Activated CD8-positive, alpha-beta memory T cell treated with anti-CD3 and anti-CD28 coated beads, Interleukin-2, amount 50 U/mL, for 24 hours (primary cell): ENCODE measurements around the gene KDM4C.
"Not testable (repeated sequence)": the region's sequence is repeated elsewhere in the genome, so short reads cannot be mapped to it uniquely, and the experiment has no call there.

Experiments
- DNase-seq: peaks from one replicate; pipeline ENCODE4 v3.0.0-alpha.2; 2020; ENCODE audit errors: extremely low read depth

Gene KDM4C

GRCh38 chr9:6975198-6975597 lies 217.4 kb downstream of the KDM4C start:
- no peak for DNase-seq

GRCh38 chr9:6977761-6978160 lies 220.0 kb downstream of the KDM4C start:
- no peak for DNase-seq

GRCh38 chr9:6978591-6978990 lies 220.8 kb downstream of the KDM4C start:
- no peak for DNase-seq

- no peak for DNase-seq
Observed at GRCh38 chr9:6984941-6985578, 227.3 kb downstream of the KDM4C start.

GRCh38 chr9:6986141-6986815 lies 228.5 kb downstream of the KDM4C start:
- DNase-seq = no peak

- no peak for DNase-seq
Observed at GRCh38 chr9:6987381-6987780, 229.6 kb downstream of the KDM4C start.

GRCh38 chr9:6991418-6991817 lies 233.6 kb downstream of the KDM4C start:
- DNase-seq = no peak

GRCh38 chr9:6996061-6996854 lies 238.5 kb downstream of the KDM4C start:
- DNase-seq = no peak

GRCh38 chr9:6997330-6997729 lies 239.6 kb downstream of the KDM4C start:
- no peak for DNase-seq

- DNase-seq = no peak
Observed at GRCh38 chr9:6999794-7000193, 242.0 kb downstream of the KDM4C start.

- no peak for DNase-seq
Observed at GRCh38 chr9:7001571-7001970, 243.8 kb downstream of the KDM4C start.

GRCh38 chr9:7003861-7004260 lies 246.1 kb downstream of the KDM4C start:
- DNase-seq = no peak

- DNase-seq = no peak
Observed at GRCh38 chr9:7006417-7006816, 248.6 kb downstream of the KDM4C start.

- no peak for DNase-seq
Observed at GRCh38 chr9:7008411-7008810, 250.6 kb downstream of the KDM4C start.

GRCh38 chr9:7009065-7009464 lies 251.3 kb downstream of the KDM4C start:
- DNase-seq = no peak

GRCh38 chr9:7011395-7012067 lies 253.8 kb downstream of the KDM4C start:
- DNase-seq = no peak

GRCh38 chr9:7027996-7028395 lies 270.2 kb downstream of the KDM4C start:
- DNase-seq = no peak

GRCh38 chr9:7028591-7028990 lies 270.8 kb downstream of the KDM4C start:
- no peak for DNase-seq

GRCh38 chr9:7030943-7031342 lies 273.2 kb downstream of the KDM4C start:
- not testable (repeated sequence) for DNase-seq

- DNase-seq = no peak
Observed at GRCh38 chr9:7033076-7034045, 275.6 kb downstream of the KDM4C start.

- no peak for DNase-seq
Observed at GRCh38 chr9:7037176-7037575, 279.4 kb downstream of the KDM4C start.
